Gastrocnemius medialis (tissue), 4 donors: Measurements from ENCODE around the gene ADAM19. TPM values are rescaled to one million over a fixed set of nuclear protein-coding genes. Genes with fewer than 3 reads are reported as not detected.

Source experiments
- ATAC-seq, 2 donors: fragments of 150-250 bp; one replicate each; pipeline ENCODE4 v1.9.1; 2016
- DNase-seq, 2 donors: peaks; one replicate each; pipeline ENCODE4 v3.0.0-alpha.2; 2019
- H3K27ac ChIP-seq, 4 donors: fragments of 200-600 bp; sonication (generic); 1 replicate in 1 of 4; 2 replicates in 3 of 4; pipeline ENCODE4 v1.5.1; 2016 to 2018; ENCODE audit warnings: mild to moderate bottlenecking in 2 of 4, moderate library complexity in 1 of 4
- H3K27me3 ChIP-seq, 3 donors: fragments of 200-600 bp; sonication (generic) in 2 of 3; 1 replicate in 1 of 3; 2 replicates in 2 of 3; pipeline versions ENCODE4 v1.5.1 to v1.6.0; 2016 to 2019; ENCODE audit warnings: mild to moderate bottlenecking in 1 of 3, moderate library complexity in 1 of 3
- H3K36me3 ChIP-seq, 2 donors: fragments of 200-600 bp; sonication (generic) in 1 of 2; one replicate each; pipeline ENCODE4 v1.5.1; 2017 to 2018
- H3K4me1 ChIP-seq, 2 donors: fragments of 200-600 bp; sonication (generic) in 1 of 2; one replicate each; pipeline ENCODE4 v1.5.1; 2016 to 2017; ENCODE audit warnings: mild to moderate bottlenecking in 2 of 2
- H3K4me3 ChIP-seq, 4 donors: fragments of 200-600 bp; sonication (generic) in 3 of 4; 1 replicate in 1 of 4; 2 replicates in 3 of 4; pipeline ENCODE4 v1.5.1; 2016 to 2019; ENCODE audit warnings: mild to moderate bottlenecking in 2 of 4
- H3K9me3 ChIP-seq, 3 donors: fragments of 200-600 bp; sonication (generic) in 2 of 3; 1 replicate in 1 of 3; 2 replicates in 2 of 3; pipeline ENCODE4 v1.5.1; 2016 to 2019
- POLR2A ChIP-seq, 2 donors: fragments of 450-650 bp; IDR thresholded peaks; one replicate each; pipeline ENCODE4 v1.6.1; 2017; ENCODE audit warnings: antibody characterized with exemption in 2 of 2, mild to moderate bottlenecking in 2 of 2, moderate library complexity in 2 of 2
- in situ Hi-C, 4 donors: fragments of 200-750 bp; cut with MboI; loops; one replicate each; pipeline versions ENCODE4 v1.15.0 to v1.8.0; 2017; ENCODE audit warnings: low sequenced_read_pairs in 4 of 4
- intact Hi-C: fragments of 100-400 bp; cut with DNase I; formaldehyde crosslinking; loops from one replicate; pipeline ENCODE4 v1.15.1; 2023; ENCODE audit warnings: low total_unique reads
- total RNA-seq, 4 donors: library from RNA; depleted of rRNA; stranded (reverse); fragments of >200 nt; gene quantifications; one replicate each; pipeline versions ENCODE4 v1.1.0 to v1.2.3, GENCODE V29; 2016
- TF ChIP-seq, protein P1 (sequence below), 5 experiments: fragments of 450-650 bp in 3 of 5; fragments of 200-600 bp in 2 of 5; sonication (generic) in 2 of 5; IDR thresholded peaks in 4 of 5; conservative IDR thresholded peaks in 1 of 5; 1 replicate in 4 of 5; 2 replicates in 1 of 5; pipeline ENCODE4 v1.5.1; 2016 to 2019; ENCODE audit warnings: antibody characterized with exemption in 5 of 5, mild to moderate bottlenecking in 3 of 5, moderate library complexity in 3 of 5

ADAM19 gene
- total RNA-seq, 4 donors from 2014 or later: 0.39 to 0.97 (median 0.76) TPM

DNA sequence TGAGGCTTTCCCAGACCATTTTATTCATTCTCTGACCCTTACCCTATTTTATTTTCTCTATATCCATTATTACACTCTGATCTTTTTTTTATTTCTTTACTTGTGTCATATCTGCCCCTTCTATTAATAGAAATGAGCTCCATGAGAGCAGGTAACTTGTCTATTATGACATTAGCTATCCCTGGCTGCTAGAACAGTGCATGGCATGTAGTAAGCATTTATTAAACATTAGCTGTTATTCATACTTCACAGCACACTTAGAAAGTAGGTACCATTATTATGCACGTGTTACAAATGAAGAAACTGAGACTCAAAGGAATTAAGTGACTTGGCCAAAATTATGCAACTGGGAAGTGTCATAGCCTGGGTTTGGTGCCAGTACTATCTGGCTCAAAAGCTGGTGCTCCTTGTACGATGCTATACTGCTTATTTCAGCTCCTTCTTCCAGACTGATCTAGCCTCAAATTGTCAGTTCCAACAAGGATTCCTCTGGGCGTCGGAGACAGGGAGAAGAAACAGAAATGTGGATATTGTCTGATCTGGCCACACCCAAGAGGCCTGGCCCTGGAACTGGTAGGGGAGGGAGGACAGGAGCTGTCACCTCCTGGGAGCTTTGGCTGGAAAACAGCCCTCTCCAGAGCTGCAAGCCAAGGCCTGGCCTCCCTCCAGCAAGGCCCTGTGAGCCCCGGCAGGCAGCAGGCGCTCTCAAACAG, 126.4 kb downstream of the ADAM19 start:
- TF ChIP-seq, protein P1, sequence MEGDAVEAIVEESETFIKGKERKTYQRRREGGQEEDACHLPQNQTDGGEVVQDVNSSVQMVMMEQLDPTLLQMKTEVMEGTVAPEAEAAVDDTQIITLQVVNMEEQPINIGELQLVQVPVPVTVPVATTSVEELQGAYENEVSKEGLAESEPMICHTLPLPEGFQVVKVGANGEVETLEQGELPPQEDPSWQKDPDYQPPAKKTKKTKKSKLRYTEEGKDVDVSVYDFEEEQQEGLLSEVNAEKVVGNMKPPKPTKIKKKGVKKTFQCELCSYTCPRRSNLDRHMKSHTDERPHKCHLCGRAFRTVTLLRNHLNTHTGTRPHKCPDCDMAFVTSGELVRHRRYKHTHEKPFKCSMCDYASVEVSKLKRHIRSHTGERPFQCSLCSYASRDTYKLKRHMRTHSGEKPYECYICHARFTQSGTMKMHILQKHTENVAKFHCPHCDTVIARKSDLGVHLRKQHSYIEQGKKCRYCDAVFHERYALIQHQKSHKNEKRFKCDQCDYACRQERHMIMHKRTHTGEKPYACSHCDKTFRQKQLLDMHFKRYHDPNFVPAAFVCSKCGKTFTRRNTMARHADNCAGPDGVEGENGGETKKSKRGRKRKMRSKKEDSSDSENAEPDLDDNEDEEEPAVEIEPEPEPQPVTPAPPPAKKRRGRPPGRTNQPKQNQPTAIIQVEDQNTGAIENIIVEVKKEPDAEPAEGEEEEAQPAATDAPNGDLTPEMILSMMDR (IDR thresholded peaks at IDR 0.05 in 4 of 5, conservative IDR thresholded peaks at IDR 0.05 in 1 of 5): no peak
- no peak for TF ChIP-seq POLR2A (IDR thresholded peaks at IDR 0.05)
- peaks cover 10 to 12% of the 10 kb centered on the region in 2 donors for H3K4me1 ChIP-seq

GRCh38 chr5:157447201-157447637, 128.4 kb downstream of the ADAM19 start:
- Histone ChIP-seq H3K27me3 (no peaks in the 10 kb centered on the region), H3K9me3 (no peaks in the 10 kb centered on the region), H3K4me3 (no peak overlapping the region), H3K4me1 (peaks cover 10 to 12% of the 10 kb centered on the region in 2 donors), H3K36me3 (no peaks in the 10 kb centered on the region), H3K27ac (no peak overlapping the region)
- no peak for DNase-seq
- intact Hi-C loops: no loop called here
- in situ Hi-C loops: loop anchor here in 1 of 4 donors (25.0 kb wide), 1 partner anchor 265 kb away; no protein-coding TSS in a partner anchor
- no peak for ATAC-seq
- no peak for TF ChIP-seq POLR2A (IDR thresholded peaks at IDR 0.05)
- TF ChIP-seq, protein P1 (IDR thresholded peaks at IDR 0.05 in 4 of 5, conservative IDR thresholded peaks at IDR 0.05 in 1 of 5): no peak

More for the DNA sequence above, 126.4 kb downstream of the ADAM19 start:
- ATAC-seq: peak; percentile 92 to 95
- Histone ChIP-seq H3K27me3 (no peaks in the 10 kb centered on the region), H3K9me3 (no peaks in the 10 kb centered on the region), H3K4me3 (no peak overlapping the region), H3K36me3 (no peaks in the 10 kb centered on the region), H3K27ac (peak overlapping the region in 2 of 4 donors; percentile 3 to 60)
- DNase-seq: peak; percentile 33 to 68
- in situ Hi-C loops (loop anchor here in 1 of 4 donors (25.0 kb wide), 1 partner anchor 263 kb away; no protein-coding TSS in a partner anchor), intact Hi-C loops (no loop called here)

GRCh38 chr5:157446412-157446935, 129.1 kb downstream of the ADAM19 start:
- intact Hi-C loops: no loop called here
- H3K4me1 ChIP-seq: peaks cover 10 to 12% of the 10 kb centered on the region in 2 donors
- DNase-seq (no peak), ATAC-seq (no peak)
- in situ Hi-C loops: loop anchor here in 1 of 4 donors (25.0 kb wide), 1 partner anchor 266 kb away; no protein-coding TSS in a partner anchor
- no peak overlapping the region for H3K4me3 ChIP-seq
- no peak for TF ChIP-seq POLR2A (IDR thresholded peaks at IDR 0.05)
- TF ChIP-seq, protein P1 (IDR thresholded peaks at IDR 0.05 in 4 of 5, conservative IDR thresholded peaks at IDR 0.05 in 1 of 5): no peak
- no peaks in the 10 kb centered on the region for H3K36me3 ChIP-seq
- no peaks in the 10 kb centered on the region for H3K27me3 ChIP-seq
- no peaks in the 10 kb centered on the region for H3K9me3 ChIP-seq
- H3K27ac ChIP-seq: no peak overlapping the region

DNA sequence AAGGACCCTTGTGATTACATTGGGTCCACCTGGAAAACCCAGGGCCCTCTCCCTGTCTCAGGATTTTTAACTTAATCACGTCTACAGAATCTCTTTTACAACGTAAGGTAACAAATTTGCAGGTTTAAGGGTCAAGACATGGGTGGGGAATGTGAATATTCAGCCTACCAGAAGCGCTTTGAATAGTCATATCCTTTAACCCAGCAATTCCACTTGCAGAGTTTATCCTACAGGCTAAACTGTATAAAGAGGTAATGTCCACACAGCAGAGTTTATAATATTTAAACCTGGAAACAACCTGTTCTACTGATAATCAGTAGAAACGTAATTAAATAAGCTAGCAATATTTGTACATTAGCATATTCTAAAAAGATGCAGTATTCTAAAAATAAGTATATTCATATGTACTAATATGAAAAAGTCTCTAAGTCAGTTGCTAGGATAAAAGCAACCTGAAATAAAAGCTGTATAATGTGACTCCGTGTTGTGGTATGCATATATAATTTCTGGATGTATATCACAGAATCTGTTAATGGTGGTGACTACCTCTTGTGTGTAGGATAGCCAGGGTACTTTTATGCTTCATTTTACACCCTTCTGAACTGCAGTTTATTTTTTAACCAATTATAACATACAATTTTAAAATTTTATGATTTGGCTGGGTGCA, 129.7 kb downstream of the ADAM19 start:
- Histone ChIP-seq H3K27me3 (no peaks in the 10 kb centered on the region), H3K36me3 (no peaks in the 10 kb centered on the region), H3K9me3 (no peaks in the 10 kb centered on the region), H3K4me3 (no peak overlapping the region), H3K4me1 (peaks cover 10 to 12% of the 10 kb centered on the region in 2 donors), H3K27ac (no peak overlapping the region)
- ATAC-seq (no peak), DNase-seq (no peak)
- intact Hi-C loops: no loop called here
- in situ Hi-C loops: loop anchor here in 1 of 4 donors (25.0 kb wide), 1 partner anchor 266 kb away; no protein-coding TSS in a partner anchor
- no peak for TF ChIP-seq POLR2A (IDR thresholded peaks at IDR 0.05)
- TF ChIP-seq, protein P1 (IDR thresholded peaks at IDR 0.05 in 4 of 5, conservative IDR thresholded peaks at IDR 0.05 in 1 of 5): no peak
